Stimulated activated CD4-positive, alpha-beta T cell treated with anti-CD3 and anti-CD28 coated beads, Interleukin-1b, Interleukin-23, amount 100 ng/mL, for 24 hours (primary cell): ENCODE data around the gene TULP3.
"Not testable (repeated sequence)": the region's sequence is repeated elsewhere in the genome, so short reads cannot be mapped to it uniquely, and the experiment has no call there.

Experiments
- DNase-seq, 4 experiments: peaks; one replicate each; pipeline ENCODE4 v3.0.0-alpha.2; 2020; ENCODE audit warnings: low read depth in 4 of 4, low spot score in 1 of 4

The TULP3 gene

GRCh38 chr12:2890388-2891239 lies at the start of gene TULP3:
TULP3 (plus strand) TSS chr12:2890891; CDS start chr12:2890948, 57 bp downstream.
- DNase-seq: peak; percentile 93 to 97 (median 96)

- DNase-seq: no peak
Measured at GRCh38 chr12:2841056-2841650, 49.5 kb upstream of the TULP3 start.

GRCh38 chr12:2842948-2843347 lies 47.7 kb upstream of the TULP3 start:
- DNase-seq: no peak

GRCh38 chr12:2844786-2845185 lies 45.9 kb upstream of the TULP3 start:
- DNase-seq: no peak

GRCh38 chr12:2845280-2845679 lies 45.4 kb upstream of the TULP3 start:
- no peak for DNase-seq

- no peak for DNase-seq
Measured at GRCh38 chr12:2851931-2852330, 38.8 kb upstream of the TULP3 start.

GRCh38 chr12:2853626-2854025 lies 37.1 kb upstream of the TULP3 start:
- peak in 3 of 4 experiments; percentile 25 to 41 (median 27) for DNase-seq

GRCh38 chr12:2854669-2855453 lies 35.8 kb upstream of the TULP3 start:
- DNase-seq: no peak

GRCh38 chr12:2855546-2855945 lies 35.1 kb upstream of the TULP3 start:
- no peak for DNase-seq

- no peak for DNase-seq
Measured at GRCh38 chr12:2856051-2856450, 34.6 kb upstream of the TULP3 start.

GRCh38 chr12:2857021-2857431 lies 33.7 kb upstream of the TULP3 start, which contains the start of gene TEX52:
TEX52 (minus strand) TSS chr12:2857039; CDS start chr12:2857026, 13 bp downstream.
- DNase-seq: no peak

- no peak for DNase-seq
Measured at GRCh38 chr12:2857576-2857975, 33.1 kb upstream of the TULP3 start.

- no peak for DNase-seq
Measured at GRCh38 chr12:2858334-2858733, 32.4 kb upstream of the TULP3 start.

- DNase-seq: no peak
Measured at GRCh38 chr12:2858944-2859421, 31.7 kb upstream of the TULP3 start.

- DNase-seq: no peak
Measured at GRCh38 chr12:2860170-2860569, 30.5 kb upstream of the TULP3 start.

- DNase-seq: no peak
Measured at GRCh38 chr12:2862876-2863275, 27.8 kb upstream of the TULP3 start.

GRCh38 chr12:2863402-2863801 lies 27.3 kb upstream of the TULP3 start:
- not testable (repeated sequence) for DNase-seq

- DNase-seq: no peak
Measured at GRCh38 chr12:2864198-2864597, 26.5 kb upstream of the TULP3 start.

GRCh38 chr12:2868986-2869632 lies 21.6 kb upstream of the TULP3 start:
- DNase-seq: not testable (repeated sequence)

- no peak for DNase-seq
Measured at GRCh38 chr12:2876431-2877046, 14.2 kb upstream of the TULP3 start.
